GM10847 (cell line): ENCODE measurements around the gene CTBP1.

Experiments
- POLR2A ChIP-seq: IDR thresholded peaks from 2 replicates; pipeline ENCODE4 v1.6.1; 2011; ENCODE audit not compliant: insufficient read length; ENCODE audit errors: extremely low read depth

The CTBP1 gene

DNA sequence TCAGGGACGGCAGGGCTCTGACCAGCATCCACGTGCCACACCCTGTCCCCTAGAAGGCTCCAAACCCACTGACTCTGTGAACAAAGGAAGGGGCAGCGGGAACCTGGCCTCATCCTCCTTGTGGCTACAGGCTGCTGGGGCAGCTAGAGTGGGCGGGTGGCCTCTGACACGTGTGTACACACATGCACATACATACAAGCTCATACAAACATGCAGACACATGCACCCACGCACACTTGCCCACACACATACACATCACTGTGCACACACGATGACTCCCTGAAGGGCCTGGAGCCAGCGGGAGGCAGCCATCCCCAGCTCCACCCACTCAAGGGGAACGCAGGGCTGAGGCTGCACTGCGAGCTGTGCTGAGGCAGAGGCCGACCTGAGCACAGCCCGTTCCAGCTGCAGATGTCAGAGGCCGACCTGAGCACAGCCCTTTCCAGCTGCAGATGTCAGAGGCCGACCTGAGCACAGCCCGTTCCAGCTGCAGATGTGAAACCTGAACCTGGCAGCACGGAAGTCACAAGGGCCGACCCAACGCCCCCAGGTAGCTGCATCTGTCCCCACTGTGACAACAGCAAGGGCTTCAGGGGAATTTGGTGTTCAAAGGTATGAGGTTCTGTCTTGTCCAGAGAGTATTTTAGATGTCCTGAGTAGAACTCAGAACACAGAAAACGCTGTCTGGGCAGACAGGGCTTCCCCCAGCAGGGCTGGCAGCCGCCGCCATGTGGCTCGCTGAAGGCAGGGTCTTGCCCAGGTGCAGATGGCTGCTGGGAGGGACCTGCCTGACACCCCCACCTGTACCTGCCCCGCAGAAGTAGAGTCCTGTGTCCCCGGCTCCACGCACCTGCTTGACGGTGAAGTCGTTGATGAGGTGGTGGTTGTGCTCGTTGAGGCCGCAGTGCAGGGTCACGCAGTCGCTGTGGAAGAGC is 33.5 kb downstream of the CTBP1 start:
- no peak for TF ChIP-seq POLR2A

DNA sequence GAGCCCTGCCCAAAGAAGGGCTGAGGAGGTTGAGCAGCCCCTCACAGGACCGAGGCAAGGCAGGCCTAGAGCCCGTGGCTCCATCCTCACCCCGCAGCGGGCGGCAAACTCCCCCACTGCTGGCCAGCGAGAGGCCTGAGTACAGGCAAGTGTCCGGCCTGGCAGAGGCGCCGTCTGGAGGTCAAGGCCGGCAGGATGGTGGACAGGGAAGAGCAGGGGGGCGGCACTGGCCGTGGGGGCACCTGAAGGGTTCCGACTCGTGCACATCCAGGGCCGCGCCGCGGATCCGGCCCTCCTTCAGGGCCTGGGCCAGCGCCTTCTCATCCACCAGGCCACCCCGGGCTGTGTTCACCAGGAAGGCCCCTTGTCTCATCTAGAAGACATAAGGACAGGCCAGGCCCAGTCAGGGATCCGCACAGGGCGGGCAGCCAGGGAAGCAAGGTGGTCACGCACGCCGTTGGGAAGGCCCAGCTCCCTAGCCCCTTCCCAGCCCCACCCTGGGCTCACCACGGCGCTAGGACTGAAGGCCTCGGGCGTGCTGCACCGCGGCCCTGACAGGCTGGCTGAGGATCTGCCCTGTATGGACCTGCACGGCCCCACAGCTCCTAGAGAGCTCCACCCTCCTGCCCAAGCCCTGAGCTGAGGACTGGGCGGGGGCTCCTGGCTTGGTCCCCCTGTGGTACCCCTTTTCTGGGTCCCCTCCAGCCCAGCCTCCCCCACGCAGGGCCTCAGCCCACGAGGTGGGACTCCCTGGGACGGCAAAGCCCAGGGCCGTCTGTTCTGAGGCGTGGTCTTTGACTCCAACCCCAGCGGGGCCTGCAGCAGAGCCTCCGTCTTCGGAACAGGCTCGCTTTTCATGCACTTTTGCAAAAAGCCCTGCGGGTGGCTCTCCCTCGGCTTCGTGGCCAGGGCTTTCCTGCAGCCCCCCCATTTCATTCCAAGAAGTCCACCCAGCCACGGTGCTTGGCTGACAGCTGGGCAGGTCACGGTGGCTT is 34.5 kb downstream of the CTBP1 start:
- no peak for TF ChIP-seq POLR2A

DNA sequence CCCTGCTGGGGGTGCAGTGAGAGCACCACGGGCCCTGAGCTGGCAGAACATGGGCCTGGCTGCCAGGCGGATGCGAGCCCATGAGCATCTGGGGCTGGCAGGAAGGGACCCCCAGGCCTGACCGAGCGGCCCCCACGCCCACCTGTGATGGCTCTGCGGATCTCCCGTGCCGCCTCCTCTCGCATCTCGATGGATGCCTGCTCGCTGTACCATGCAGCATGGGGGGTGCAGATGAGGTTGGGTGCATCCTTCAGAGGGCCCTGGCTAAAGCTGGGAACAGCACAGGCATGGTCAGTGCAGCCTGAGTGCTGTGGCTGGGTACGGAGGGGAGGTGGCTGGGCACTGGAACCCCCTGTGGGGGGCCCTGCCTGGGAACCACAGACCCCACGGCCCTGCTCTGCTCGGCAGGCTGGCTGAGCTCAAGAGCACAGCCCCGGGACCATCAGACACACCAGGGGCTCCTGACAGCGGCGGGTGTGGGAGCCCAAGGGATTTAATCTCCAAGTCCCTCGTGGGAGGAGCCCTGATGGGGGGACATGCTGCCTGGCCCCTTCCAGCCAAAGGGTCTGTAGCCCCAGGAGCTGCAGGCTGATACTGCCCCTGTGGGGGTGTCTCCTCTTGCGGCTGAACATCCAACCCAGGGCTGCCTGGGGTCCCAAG is 35.5 kb downstream of the CTBP1 start:
- TF ChIP-seq POLR2A: no peak

DNA sequence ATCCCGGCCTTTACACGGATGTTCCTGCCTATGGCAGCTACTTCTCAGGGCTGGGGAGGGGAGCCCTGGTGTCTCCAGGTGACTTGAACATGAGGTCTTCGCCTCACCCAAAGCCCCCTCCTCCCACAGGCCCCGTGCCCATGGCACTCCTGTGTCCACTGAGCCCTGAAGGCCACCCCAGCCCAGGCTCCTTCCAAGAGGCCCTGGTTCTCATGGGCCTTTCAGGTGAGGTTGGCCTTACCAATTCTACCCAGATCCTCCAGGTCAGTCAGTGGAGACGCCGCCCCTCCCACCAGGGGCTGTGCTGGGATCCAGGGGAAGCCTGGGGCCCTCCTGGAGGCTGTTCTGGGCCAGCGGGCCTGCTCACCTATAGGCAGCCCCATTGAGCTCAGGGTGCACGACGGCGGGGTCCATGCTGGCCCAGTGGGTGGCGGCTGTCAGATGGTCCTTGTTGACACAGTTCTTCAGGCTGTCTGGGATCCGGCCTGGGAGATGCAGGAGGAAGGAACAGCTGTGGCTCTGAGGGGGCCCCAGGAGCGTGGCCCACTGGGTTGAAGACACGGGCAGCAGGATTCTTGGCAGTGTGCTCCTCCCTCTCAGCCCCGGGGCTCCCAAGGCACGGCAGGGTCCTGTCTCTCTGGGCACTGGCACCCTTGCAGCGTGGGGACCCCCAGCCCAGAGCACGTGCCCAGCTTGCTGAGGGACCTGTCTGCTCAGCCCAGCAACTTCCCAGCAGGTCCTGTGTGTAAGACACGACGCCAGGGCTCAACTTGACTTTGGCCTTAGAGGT is 36.2 kb downstream of the CTBP1 start:
- no peak for TF ChIP-seq POLR2A

DNA sequence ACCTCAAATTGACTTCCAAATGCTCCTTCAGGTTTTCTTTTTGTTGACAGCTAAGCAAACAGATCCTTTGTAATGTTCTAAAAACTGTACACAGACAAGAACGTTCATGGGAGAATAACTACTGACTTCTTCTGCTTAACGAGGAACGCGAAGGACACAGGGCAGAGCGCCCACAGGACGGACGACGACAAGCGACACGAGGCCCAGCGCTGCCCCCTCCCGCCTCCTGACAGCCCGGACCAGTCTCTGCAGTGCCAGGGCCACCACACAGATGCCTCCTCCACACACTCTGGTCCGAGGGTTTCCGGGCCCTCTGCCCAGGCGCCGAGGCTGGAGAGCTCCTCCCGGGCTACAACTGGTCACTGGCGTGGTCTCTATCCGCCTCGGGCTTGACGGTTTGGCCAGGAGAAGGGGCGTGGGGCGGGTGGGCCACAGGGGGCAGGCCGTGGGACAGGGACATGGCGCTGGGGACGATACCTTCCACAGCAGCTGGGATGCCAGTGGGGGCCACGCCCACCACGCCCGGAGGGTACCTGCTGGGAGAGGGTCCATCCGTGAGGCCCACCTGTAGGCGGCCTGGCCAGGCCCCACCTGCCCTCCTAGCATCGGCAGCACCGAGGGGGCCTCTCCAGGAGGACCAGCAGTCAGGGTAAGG is 36.9 kb downstream of the CTBP1 start:
- TF ChIP-seq POLR2A: no peak

DNA sequence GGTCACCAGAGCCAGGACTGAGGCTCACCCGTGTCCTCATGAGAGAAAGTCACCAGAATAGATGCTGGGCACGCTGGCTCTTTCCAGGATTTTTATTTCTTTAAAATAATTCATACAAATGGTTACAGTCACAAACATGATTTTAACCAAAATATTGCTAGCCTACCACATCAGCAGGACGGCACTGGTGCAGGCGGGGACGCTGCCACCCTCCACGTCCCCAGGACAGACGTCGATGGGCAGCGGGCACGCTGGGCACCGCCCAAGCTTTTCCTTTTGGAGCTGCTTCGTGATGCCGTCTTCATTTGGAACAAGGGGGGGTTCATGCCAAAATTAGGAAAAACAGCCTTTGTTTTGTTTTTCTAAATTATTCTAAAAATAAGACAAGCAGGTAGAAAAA is 37.6 kb downstream of the CTBP1 start:
- TF ChIP-seq POLR2A: no peak

DNA sequence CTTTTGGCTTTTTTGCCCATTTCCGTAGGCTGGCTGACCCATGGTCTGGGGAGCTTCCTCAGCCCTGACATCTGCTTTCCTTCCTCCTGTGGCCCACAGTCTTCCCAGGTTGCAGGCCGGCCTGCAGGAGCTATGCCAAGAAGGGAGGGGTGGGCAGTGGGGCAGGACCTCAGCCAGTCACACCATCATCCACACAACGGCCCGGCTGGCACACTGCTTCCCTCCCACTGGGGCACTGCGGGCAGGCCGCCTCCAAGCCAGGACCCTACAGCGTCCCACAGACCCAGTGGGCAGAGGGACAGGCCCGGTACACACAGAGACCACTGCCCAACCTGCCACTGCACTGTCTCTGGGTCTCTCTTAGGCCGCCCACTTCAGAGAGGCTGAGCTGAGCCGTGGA is 38.0 kb downstream of the CTBP1 start:
- no peak for TF ChIP-seq POLR2A

DNA sequence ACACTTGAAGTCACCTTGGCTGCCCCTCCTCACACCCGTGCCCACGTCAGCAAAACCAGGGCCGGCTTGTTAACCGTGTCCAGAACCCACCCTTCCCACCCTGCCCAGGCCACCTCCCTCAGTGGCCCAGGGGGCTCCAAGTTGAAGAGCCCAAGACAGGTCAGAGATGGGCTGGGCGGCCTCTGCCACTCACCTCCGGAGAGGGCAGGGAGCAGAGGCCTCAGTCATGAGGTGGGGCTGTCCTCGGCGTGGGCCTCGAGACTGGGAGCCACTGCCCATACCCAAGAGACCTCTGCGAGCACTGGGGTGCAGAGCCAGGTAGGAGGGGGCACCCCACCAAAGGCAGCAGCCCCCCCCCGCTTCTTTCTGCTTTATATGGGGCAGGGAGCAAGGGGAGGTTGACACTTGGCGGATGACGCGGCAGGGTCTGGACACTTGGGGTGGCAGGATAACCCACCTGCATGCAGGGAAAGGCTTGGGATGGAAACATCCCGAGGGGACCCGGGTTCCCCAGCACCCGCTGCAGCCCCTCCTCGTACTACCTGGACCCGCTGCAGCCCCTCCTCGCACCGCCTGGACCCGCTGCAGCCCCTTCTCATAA is 38.6 kb downstream of the CTBP1 start:
- no peak for TF ChIP-seq POLR2A

DNA sequence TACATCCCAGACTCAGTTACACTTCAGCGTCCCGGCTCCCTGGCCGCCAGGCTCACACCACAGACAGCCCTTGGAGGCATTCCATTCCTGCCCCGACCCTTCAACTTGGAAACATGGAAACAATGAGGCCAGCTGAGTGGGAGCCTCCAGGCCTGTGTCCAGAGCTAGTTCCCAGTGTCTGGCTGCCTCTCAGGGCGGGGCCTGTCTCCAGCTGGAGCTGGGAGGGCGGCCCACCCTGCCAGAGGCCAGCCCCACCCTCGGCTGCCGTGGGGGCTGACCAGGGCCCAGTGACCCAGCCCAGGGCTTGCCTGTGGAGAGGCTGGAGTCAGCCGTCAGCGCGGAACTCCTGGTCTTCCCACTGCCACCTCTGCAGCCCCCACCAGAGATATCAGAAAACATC is 39.1 kb downstream of the CTBP1 start:
- TF ChIP-seq POLR2A: no peak

DNA sequence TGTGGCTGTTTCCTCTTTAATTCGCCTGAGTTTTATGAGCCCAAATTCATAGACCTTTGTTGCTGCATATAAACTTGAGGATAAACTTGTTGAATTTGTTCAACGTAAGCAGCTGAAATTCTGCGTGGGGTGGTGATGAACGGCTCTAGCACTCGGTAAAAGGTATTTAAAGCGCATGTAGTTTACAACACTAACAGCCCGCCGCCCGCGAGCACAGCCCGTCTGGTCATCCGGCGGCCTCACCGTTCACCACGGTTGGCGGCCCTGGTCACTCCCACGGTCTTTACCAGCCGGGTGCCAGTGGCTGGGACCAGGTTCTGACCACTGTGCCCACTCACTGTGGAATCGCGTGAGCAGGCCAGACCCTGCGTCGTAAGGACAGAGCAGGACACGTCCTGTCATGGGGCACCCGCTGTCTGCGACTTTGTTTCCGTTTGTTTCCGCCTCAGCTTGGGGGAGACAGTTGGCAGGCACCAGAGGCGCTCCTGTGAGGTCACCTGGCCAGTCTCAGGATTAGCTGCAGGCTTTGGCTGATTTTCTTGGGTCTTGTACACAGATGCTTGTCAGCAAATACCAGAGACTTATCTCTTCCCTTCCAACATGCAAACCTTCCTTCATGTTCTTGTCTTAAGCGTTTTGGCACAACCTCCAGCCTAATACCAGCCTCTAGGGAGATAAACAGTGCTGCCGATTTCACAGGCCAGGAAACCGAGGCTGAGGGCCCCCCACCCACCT is 39.8 kb downstream of the CTBP1 start:
- TF ChIP-seq POLR2A: no peak

DNA sequence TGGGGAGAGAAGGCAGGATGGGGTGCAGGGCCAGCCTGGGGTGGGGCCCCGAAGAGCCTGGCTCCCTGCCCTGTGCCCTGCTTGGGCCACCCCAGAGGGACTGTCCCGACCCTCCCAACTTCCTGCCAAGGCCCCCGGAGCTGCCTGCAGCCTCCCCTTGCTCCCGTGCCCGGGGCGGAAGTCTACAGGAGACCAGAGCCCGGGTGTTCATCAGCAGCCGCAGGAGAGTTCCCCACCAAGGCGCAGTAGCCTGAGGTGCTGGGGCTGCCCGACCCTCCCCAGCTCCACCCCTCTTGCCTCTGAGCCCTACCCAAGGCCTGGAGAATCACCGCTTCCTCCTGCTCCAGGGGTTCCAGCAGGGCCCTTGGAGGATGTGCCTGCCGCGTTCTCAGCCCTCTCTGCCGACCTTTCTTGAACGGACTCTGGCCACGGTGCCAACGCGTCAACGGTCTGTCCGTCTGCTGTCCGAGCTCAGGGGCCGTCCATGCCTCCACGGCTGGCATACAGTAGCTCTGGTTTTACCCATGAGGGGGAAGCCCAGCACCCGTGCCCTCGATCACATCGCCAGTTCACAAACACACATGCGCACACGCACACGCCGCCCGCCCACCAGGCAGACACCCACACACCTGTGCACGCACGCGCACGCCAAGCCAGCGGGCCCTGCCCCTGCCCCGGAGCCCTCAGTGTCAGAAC is 40.5 kb downstream of the CTBP1 start:
- no peak for TF ChIP-seq POLR2A

DNA sequence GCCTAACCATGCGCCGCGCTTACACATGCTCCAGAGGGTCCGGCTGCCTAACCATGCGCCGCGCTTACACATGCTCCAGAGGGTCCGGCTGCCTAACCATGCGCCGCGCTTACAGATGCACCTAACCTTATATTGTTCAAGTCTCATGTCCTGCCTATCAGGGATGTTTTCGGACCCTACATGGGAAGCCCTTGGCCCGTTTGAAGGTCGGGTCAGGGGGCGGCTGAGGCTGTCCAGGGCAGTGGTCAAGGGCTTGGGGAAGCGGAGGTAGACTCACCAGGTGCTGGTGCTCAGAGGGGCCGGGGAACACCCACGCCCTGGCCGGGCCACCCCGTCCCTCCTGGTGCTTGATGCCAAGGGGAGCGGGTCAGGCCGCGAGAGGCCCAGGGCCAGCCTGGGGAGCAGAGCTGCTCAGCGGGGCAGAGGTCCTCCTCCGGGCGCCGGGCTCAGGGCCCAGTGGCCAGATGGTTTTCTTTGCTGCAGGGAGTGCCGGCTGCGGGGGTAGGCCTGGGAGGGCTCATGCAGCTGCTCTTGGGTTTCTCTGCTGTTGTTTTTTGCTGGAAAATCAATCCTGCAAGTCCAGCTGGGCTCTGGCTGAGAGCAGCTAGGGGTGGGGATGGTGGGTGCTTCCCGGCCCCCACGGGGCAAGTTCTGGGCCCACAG is 41.2 kb downstream of the CTBP1 start:
- TF ChIP-seq POLR2A: no peak
